Activated CD8-positive, alpha-beta T cell treated with anti-CD3 and anti-CD28 coated beads, Interleukin-2, amount 10 ng/mL, durations not matched to agents 7 days and 5 days (primary cell): ENCODE results near the gene SLC25A13. TPM values are rescaled to one million over a fixed set of nuclear protein-coding genes. Genes with fewer than 3 reads are reported as not detected.

Experiments
- ATAC-seq: fragments of 150-1000 bp; cut with Tn5 transposase; one replicate; pipeline ENCODE4 v1.10.0; 2021; ENCODE audit warnings: moderate library complexity
- CTCF ChIA-PET: fragments of 350-600 bp; sonication (Branson Sonifier 250); formaldehyde crosslinking; loops from one replicate; lab custom pipeline; 2021; ENCODE audit warnings: antibody characterized with exemption; lab: Charles Lee
- POLR2A ChIA-PET: fragments of 350-600 bp; sonication (Branson Sonifier 250); formaldehyde crosslinking; loops from one replicate; lab custom pipeline; 2021; ENCODE audit warnings: antibody characterized with exemption; lab: Charles Lee
- DNase-seq: peaks from one replicate; pipeline ENCODE4 v3.0.0-alpha.2; 2020
- H3K27ac Mint-ChIP-seq: one replicate; pipeline ENCODE4 v1.8.0; 2021; ENCODE audit warnings: mild to moderate bottlenecking, mixed read lengths
- H3K27me3 Mint-ChIP-seq: one replicate; pipeline ENCODE4 v1.8.0; 2021; ENCODE audit warnings: low read depth, mixed read lengths
- H3K36me3 Mint-ChIP-seq: one replicate; pipeline ENCODE4 v1.8.0; 2021; ENCODE audit warnings: low read depth, mixed read lengths
- H3K4me1 Mint-ChIP-seq: one replicate; pipeline ENCODE4 v1.8.0; 2021; ENCODE audit warnings: low read depth, mixed read lengths
- H3K4me3 Mint-ChIP-seq: one replicate; pipeline ENCODE4 v1.8.0; 2021; ENCODE audit warnings: mild to moderate bottlenecking, mixed read lengths
- H3K9me3 Mint-ChIP-seq: one replicate; pipeline ENCODE4 v1.8.0; 2022; ENCODE audit warnings: mixed read lengths; ENCODE audit not compliant: insufficient read depth
- total RNA-seq, 2 experiments: library from RNA; stranded (reverse); gene quantifications; one replicate each; pipeline ENCODE4 v1.2.3, GENCODE V29; 2021

Gene SLC25A13
- total RNA-seq, 2 experiments from 2014 or later = 8.9 to 12.0 TPM

DNA sequence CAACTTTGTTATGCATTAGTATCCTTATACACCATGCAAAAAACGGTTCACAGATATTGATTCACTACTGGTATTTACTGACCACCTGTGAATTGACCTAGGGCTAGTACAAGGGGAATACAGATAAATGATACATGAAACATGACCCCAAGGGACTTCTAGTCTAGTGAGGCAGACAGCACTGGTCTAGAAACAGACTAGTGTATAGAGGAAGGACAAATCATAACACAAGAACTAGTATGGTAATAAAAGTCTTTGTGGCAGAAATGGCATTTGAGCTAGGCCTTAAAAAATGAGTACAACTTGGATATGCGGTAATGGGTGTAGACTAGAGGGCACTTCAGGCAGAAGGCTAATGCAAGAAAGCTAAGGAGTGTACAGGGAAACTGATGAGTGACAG is 86.6 kb downstream of the SLC25A13 start:
- no peak overlapping the region for H3K27ac Mint-ChIP-seq
- H3K4me3 Mint-ChIP-seq = no peak overlapping the region
- CTCF ChIA-PET = no interaction called here

DNA sequence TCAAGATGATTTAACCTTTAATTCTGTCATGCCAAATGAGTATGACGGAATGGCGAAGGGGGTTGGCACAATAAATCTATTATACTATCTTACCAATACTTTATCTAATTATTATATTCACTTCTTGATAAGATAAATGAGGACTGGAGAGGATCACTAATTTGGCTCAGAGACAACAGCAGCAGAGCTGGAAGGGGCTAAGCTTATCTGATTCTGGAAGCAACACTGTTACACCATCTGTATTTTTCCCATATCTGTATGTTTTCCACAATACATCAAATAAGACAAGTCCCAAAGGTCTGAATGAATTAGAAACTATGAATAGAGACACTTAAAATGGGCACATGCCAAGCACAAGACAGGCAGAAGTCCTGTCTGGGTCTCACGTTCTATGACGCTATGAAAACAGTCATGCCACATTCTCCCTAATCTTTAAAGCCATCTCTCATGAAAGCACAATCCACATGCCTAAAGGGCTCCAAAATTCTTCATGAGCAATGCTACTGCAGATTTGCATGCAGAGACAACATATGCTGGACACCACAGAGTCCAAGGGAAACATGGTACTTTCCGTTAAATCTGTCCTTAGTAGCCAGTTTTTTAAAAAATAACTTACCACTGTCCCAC is 88.3 kb downstream of the SLC25A13 start:
- POLR2A ChIA-PET = no interaction called here
- Mint-ChIP-seq H3K4me3 (no peak overlapping the region), H3K36me3 (peaks cover 14% of the 10 kb centered on the region), H3K27me3 (no peaks in the 10 kb centered on the region), H3K27ac (no peak overlapping the region), H3K4me1 (no peaks in the 10 kb centered on the region), H3K9me3 (peaks cover 3% of the 10 kb centered on the region)
- ATAC-seq (no peak), DNase-seq (no peak)
- CTCF ChIA-PET = no interaction called here

More for the DNA sequence above, 86.6 kb downstream of the SLC25A13 start:
- ATAC-seq (no peak), DNase-seq (no peak)
- no peaks in the 10 kb centered on the region for H3K4me1 Mint-ChIP-seq
- no peaks in the 10 kb centered on the region for H3K27me3 Mint-ChIP-seq
- H3K36me3 Mint-ChIP-seq = peaks cover 7% of the 10 kb centered on the region
- H3K9me3 Mint-ChIP-seq = no peaks in the 10 kb centered on the region
- POLR2A ChIA-PET = no interaction called here

DNA sequence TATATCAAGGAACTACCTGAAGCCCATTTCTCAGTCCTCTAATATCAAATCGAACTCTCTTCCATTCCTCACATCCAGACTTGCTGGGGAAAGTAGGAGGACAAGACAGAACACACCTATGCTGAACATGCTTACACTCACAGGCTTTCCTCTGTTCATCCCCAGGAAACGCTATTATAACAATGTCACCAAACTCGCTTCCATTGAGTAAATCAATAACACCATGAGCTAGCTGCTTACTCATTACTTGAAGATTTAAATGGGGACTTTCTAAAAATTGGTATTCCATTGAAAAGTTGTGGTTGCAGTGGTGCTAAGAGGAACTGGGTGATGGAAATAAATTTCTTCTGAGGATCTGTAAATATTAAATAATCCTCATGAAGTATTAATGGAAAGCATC is 88.8 kb downstream of the SLC25A13 start:
- DNase-seq (no peak), ATAC-seq (no peak)
- H3K27me3 Mint-ChIP-seq = no peaks in the 10 kb centered on the region
- POLR2A ChIA-PET = no interaction called here
- CTCF ChIA-PET = no interaction called here
- H3K27ac Mint-ChIP-seq = no peak overlapping the region
- no peaks in the 10 kb centered on the region for H3K4me1 Mint-ChIP-seq
- H3K4me3 Mint-ChIP-seq = no peak overlapping the region
- H3K9me3 Mint-ChIP-seq = peaks cover 3% of the 10 kb centered on the region
- peaks cover 16% of the 10 kb centered on the region for H3K36me3 Mint-ChIP-seq

DNA sequence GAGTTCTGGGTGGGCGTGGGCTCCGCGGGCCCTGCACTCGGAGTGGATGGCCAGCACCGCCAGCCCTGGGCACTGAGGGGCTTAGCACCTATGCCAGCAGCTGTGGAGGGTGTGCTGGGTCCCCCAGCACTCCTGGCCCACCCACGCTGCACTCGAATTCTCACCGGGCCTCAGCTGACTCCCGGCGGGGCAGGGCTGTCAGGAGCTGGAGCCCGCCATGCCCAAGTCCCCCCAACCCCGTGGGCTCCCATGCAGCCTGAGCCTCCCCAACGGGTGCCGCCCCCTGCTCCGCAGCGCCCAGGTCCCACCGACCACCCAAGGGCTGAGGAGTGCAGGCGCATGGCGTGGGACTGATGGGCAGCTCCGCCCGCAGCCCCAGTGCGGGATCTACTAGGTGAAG is 93.1 kb downstream of the SLC25A13 start:
- no peak for DNase-seq
- H3K9me3 Mint-ChIP-seq = peaks cover 3% of the 10 kb centered on the region
- no peak overlapping the region for H3K4me3 Mint-ChIP-seq
- H3K27ac Mint-ChIP-seq = no peak overlapping the region
- no peak for ATAC-seq
- no peaks in the 10 kb centered on the region for H3K27me3 Mint-ChIP-seq
- no peaks in the 10 kb centered on the region for H3K4me1 Mint-ChIP-seq
- ChIA-PET POLR2A (no interaction called here), CTCF (no interaction called here)
- peaks cover 16% of the 10 kb centered on the region for H3K36me3 Mint-ChIP-seq

DNA sequence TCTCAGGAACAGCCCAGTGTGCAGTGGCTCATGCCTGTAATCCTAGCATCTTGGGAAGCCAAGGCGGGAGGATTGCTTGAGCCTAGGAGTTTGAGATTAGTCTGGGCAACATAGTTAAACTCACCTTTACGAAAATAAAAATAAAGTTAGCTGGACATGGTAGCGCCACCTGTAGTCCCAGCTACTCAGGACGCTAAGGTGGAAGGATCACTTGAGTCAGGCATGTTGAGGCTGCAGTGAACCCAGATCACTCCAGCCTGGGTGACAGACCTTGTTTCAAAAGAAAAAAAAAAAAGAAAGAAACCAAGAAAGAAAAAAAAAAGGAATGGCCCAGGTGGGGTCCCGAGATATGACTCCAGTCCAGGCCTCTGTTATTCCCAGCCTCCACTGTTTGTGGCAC is 96.6 kb downstream of the SLC25A13 start:
- ChIA-PET POLR2A (no interaction called here), CTCF (interaction anchor here (1.0 kb wide), 1 partner anchor 802 kb away, joined by 4 read pairs; no protein-coding TSS in a partner anchor)
- DNase-seq (no peak), ATAC-seq (no peak)
- Mint-ChIP-seq H3K36me3 (peaks cover 9% of the 10 kb centered on the region), H3K27me3 (no peaks in the 10 kb centered on the region), H3K9me3 (peaks cover 3% of the 10 kb centered on the region), H3K27ac (no peak overlapping the region), H3K4me3 (no peak overlapping the region), H3K4me1 (no peaks in the 10 kb centered on the region)

DNA sequence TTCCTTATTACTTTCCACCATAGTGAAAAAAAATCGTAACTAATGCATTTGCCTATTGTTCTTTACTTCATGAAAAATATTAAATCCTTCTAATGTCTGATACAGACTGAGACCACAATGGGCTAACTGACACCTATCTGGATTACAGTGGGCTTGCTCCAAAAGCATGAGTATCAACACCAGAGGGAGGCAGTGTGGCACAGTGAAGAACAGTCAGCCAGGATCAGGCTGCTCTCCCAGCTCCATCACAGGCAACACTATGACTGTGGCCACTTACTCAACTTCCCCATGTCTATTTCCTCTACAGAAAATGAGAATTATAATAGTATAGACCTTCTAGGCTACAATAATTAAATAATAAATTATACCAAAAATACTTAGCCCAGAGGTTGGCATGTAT is 97.2 kb downstream of the SLC25A13 start:
- H3K36me3 Mint-ChIP-seq = peaks cover 8% of the 10 kb centered on the region
- peaks cover 3% of the 10 kb centered on the region for H3K9me3 Mint-ChIP-seq
- H3K27me3 Mint-ChIP-seq = no peaks in the 10 kb centered on the region
- no peaks in the 10 kb centered on the region for H3K4me1 Mint-ChIP-seq
- ATAC-seq (no peak), DNase-seq (no peak)
- CTCF ChIA-PET = interaction anchor here (1.0 kb wide), 1 partner anchor 803 kb away, joined by 4 read pairs; no protein-coding TSS in a partner anchor
- H3K27ac Mint-ChIP-seq = no peak overlapping the region
- POLR2A ChIA-PET = no interaction called here
- no peak overlapping the region for H3K4me3 Mint-ChIP-seq

DNA sequence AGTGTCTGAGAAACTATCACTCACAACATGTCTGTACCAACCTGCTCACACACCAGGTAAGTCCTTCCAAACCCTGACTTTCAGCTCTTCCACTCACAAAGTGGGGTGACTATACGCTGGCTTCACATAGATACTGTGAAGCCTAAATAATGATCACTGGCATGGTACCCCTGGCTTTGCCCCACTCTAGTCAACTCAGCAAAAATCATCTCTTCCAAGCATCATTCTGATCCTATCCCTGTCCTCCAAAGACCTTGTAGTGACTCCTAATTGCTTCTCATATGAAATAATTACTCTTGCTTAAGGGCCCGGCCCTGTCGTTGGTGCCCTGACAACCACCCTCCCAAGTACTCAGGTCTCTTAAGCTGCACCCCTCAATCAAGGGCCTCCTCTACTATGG is 97.8 kb downstream of the SLC25A13 start:
- ChIA-PET POLR2A (no interaction called here), CTCF (interaction anchor here (0.6 kb wide), 1 partner anchor 200 kb away, joined by 4 read pairs; no protein-coding TSS in a partner anchor)
- Mint-ChIP-seq H3K36me3 (peaks cover 2% of the 10 kb centered on the region), H3K9me3 (no peaks in the 10 kb centered on the region), H3K27me3 (no peaks in the 10 kb centered on the region), H3K4me1 (no peaks in the 10 kb centered on the region), H3K4me3 (no peak overlapping the region), H3K27ac (no peak overlapping the region)
- ATAC-seq (no peak), DNase-seq (no peak)

DNA sequence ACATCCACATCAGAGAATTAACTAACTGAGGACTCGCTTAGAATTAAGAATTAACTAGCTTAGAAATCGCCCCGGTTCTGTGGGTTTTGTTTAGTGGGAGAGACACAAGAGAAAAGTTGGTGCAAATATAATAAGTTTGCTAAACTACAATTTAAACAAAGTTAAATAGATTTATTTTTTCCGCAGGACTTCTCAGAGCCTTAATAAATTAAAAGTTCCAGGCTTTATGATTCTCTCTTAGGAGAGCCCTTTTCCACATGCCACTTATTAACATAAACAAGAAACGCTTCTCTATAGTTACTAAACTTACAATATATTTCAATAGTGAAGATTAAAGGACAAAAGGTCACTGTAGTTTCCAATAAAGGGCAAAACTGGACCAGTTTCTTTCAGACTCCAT is 100.0 kb downstream of the SLC25A13 start:
- no peaks in the 10 kb centered on the region for H3K4me1 Mint-ChIP-seq
- H3K27me3 Mint-ChIP-seq = no peaks in the 10 kb centered on the region
- DNase-seq (no peak), ATAC-seq (no peak)
- H3K36me3 Mint-ChIP-seq = no peaks in the 10 kb centered on the region
- no peak overlapping the region for H3K27ac Mint-ChIP-seq
- H3K4me3 Mint-ChIP-seq = no peak overlapping the region
- POLR2A ChIA-PET = no interaction called here
- no peaks in the 10 kb centered on the region for H3K9me3 Mint-ChIP-seq
- CTCF ChIA-PET = interaction anchor here (1.0 kb wide), 1 partner anchor 806 kb away, joined by 3 read pairs; no protein-coding TSS in a partner anchor

DNA sequence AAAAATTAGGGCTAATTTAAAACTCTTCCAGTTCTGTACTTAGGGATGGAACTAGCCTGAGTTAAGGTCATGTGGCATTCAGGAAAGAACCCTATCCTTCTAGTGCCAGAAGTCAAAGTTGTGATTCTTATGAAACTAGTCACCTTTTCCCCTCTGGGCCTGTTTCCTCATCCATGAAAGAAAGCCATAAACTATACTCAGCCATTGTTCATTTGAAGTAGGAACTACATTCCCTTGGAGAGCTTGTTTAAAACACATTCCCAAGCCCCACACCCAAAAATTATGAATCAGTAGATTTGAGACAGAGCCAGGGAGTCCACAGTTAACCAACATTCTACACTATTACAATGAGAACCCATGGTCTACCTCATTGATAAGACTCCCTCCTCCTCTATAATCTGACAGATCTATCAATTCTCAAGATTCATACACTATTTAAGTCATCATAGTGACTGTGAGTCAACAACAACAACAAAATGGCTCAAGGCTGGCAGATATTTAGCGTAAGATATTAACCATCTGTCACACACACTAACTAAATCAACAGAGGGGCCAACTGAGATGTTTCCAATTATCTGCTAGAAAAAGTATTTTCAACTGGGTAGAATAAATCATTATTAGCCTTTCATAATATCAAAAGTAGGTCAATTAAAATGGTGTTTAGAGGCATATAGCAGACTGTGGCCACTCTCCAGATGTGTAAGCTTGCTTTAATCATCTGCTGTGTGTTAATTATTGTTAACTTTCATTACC is 102.3 kb downstream of the SLC25A13 start:
- H3K4me1 Mint-ChIP-seq = no peaks in the 10 kb centered on the region
- ChIA-PET POLR2A (no interaction called here), CTCF (no interaction called here)
- H3K27ac Mint-ChIP-seq = no peak overlapping the region
- H3K36me3 Mint-ChIP-seq = no peaks in the 10 kb centered on the region
- no peak overlapping the region for H3K4me3 Mint-ChIP-seq
- ATAC-seq (no peak), DNase-seq (no peak)
- no peaks in the 10 kb centered on the region for H3K27me3 Mint-ChIP-seq
- H3K9me3 Mint-ChIP-seq = no peaks in the 10 kb centered on the region

DNA sequence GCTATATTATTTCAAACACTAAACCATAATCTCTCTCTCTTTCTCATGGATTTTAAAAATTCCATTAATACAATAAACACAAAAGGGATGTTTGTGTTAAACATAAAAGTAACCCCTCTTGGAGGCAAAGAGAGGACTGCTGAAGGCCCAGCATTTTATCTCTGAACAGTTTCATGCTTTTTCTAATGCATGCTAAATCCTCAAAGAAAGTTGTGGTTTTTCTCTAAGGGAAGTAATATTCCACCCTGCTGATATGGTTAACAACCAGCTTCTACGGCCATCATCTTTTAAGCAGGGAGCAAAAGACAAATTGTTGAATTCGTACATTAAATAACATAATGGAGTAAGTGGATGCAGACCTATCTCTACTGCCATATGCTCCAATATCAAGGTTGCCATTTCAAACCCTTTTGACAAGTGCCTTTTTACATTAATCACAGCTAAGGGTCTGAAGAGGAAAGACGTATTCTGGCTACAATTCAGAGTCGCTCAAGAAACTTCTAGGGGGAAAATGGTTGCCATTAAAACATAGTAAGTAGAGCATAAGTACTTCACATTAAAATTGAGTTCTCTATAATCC is 103.1 kb downstream of the SLC25A13 start:
- no peaks in the 10 kb centered on the region for H3K4me1 Mint-ChIP-seq
- ChIA-PET CTCF (no interaction called here), POLR2A (no interaction called here)
- H3K9me3 Mint-ChIP-seq = no peaks in the 10 kb centered on the region
- no peak overlapping the region for H3K4me3 Mint-ChIP-seq
- H3K36me3 Mint-ChIP-seq = no peaks in the 10 kb centered on the region
- no peaks in the 10 kb centered on the region for H3K27me3 Mint-ChIP-seq
- H3K27ac Mint-ChIP-seq = no peak overlapping the region
- ATAC-seq (no peak), DNase-seq (no peak)

DNA sequence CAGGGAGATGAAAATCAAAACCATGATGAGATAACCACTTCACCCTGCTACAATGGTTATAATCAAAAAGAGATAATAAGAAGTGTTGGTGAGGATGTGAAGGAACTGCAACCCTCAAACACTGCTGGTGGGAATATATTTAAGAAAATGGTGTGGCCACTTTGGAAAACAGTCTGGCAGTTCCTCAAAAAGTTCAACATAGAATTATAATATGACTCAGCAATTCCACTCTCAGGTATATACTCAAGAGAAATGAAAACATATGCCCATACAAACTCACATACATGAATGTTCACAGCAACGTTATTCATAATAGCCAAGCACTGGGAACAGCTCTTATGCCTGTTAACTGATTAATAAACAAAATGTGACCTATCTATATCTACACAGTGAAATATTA is 104.8 kb downstream of the SLC25A13 start:
- no peaks in the 10 kb centered on the region for H3K36me3 Mint-ChIP-seq
- ChIA-PET POLR2A (no interaction called here), CTCF (no interaction called here)
- DNase-seq (no peak), ATAC-seq (no peak)
- no peaks in the 10 kb centered on the region for H3K27me3 Mint-ChIP-seq
- no peaks in the 10 kb centered on the region for H3K4me1 Mint-ChIP-seq
- H3K27ac Mint-ChIP-seq = no peak overlapping the region
- no peak overlapping the region for H3K4me3 Mint-ChIP-seq
- no peaks in the 10 kb centered on the region for H3K9me3 Mint-ChIP-seq

DNA sequence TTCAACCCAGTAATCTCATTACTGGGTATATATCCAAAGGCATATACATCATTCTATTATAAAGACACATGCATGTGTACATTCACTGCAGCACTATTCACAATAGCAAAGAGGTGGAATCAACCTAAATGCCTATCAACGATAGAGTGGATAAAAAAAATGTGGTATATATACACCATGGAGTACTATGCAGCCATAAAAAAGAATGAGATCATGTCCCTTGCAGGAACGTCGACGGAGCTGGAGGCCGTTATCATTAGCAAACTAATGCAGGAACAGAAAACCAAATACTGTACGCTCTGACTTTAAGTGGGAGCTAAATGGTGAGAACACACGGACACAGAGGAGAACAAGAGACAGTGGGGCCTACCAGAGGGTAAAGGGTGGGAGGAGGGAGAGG is 105.5 kb downstream of the SLC25A13 start:
- H3K9me3 Mint-ChIP-seq = no peaks in the 10 kb centered on the region
- H3K27ac Mint-ChIP-seq = no peak overlapping the region
- H3K4me1 Mint-ChIP-seq = no peaks in the 10 kb centered on the region
- CTCF ChIA-PET = no interaction called here
- no peaks in the 10 kb centered on the region for H3K27me3 Mint-ChIP-seq
- ATAC-seq = no peak
- no peak for DNase-seq
- H3K4me3 Mint-ChIP-seq = no peak overlapping the region
- POLR2A ChIA-PET = no interaction called here
- no peaks in the 10 kb centered on the region for H3K36me3 Mint-ChIP-seq
